H1 (cell line): Measurements from ENCODE around the gene NME3. TPM values are rescaled to one million over a fixed set of nuclear protein-coding genes. Genes with fewer than 3 reads are reported as not detected.

Experiments
- CTCF ChIA-PET: fragments of 300-600 bp; sonication (Branson Sonifier 250); formaldehyde crosslinking; loops from one replicate; lab custom pipeline; 2021; ENCODE audit not compliant: partially characterized antibody; lab: Charles Lee
- POLR2A ChIA-PET: fragments of 300-600 bp; sonication (Branson Sonifier 250); formaldehyde crosslinking; loops from one replicate; lab custom pipeline; 2021; ENCODE audit warnings: inconsistent platforms; ENCODE audit not compliant: partially characterized antibody; lab: Charles Lee
- DNase-seq, 2 experiments: peaks; one replicate each; pipeline versions ENCODE4 v3.0.0 to v3.0.0-alpha.2; 2010 to 2022; ENCODE audit warnings: low spot score in 2 of 2, low read depth in 1 of 2, mixed read lengths in 1 of 2
- FAIRE-seq: peaks from 2 replicates; lab custom pipeline; 2011; peaks lifted over from hg19 to GRCh38; lab: Jason Lieb, UNC
- H2AFZ ChIP-seq: 2 replicates; pipeline ENCODE4 v1.8.1; 2012; ENCODE audit warnings: low read length, inconsistent platforms
- H2AK5ac ChIP-seq: 2 replicates; pipeline ENCODE4 v1.6.1; 2013; ENCODE audit warnings: low read depth, low read length
- H2BK120ac ChIP-seq: replicated peaks from 2 replicates; pipeline ENCODE3; 2013; ENCODE audit warnings: low read depth, low read length, inconsistent platforms
- H2BK12ac ChIP-seq: 2 replicates; pipeline ENCODE4 v1.6.1; 2013; ENCODE audit warnings: low read depth, low read length
- H2BK15ac ChIP-seq: 2 replicates; pipeline ENCODE4 v1.6.1; 2013; ENCODE audit warnings: low read length
- H2BK20ac ChIP-seq: 2 replicates; pipeline ENCODE4 v1.6.1; 2013; ENCODE audit warnings: low read length
- H2BK5ac ChIP-seq: 2 replicates; pipeline ENCODE4 v1.6.1; 2013; ENCODE audit warnings: low read depth, low read length
- H3K14ac ChIP-seq: 2 replicates; pipeline ENCODE4 v1.6.1; 2013; ENCODE audit warnings: inconsistent platforms; ENCODE audit not compliant: insufficient read length
- H3K18ac ChIP-seq: 2 replicates; pipeline ENCODE4 v1.6.1; 2013; ENCODE audit warnings: low read length; ENCODE audit errors: extremely low read depth
- H3K23ac ChIP-seq: 2 replicates; pipeline ENCODE4 v1.6.1; 2013; ENCODE audit warnings: inconsistent platforms; ENCODE audit not compliant: insufficient read length
- H3K23me2 ChIP-seq: 2 replicates; pipeline ENCODE4 v1.6.1; 2013; ENCODE audit warnings: low read depth, low read length
- H3K27ac ChIP-seq: 2 replicates; pipeline ENCODE4 v1.6.1; 2011; ENCODE audit warnings: low read depth, low read length, inconsistent platforms
- H3K27me3 ChIP-seq, 4 experiments: replicated peaks in 1 of 4; 1 replicate in 1 of 4; 2 replicates in 3 of 4; pipeline versions ENCODE4 v1.6.1 to v1.8.1; 2011 to 2013; ENCODE audit warnings: low read length in 3 of 4, mild to moderate bottlenecking in 3 of 4, inconsistent platforms in 2 of 4, mixed read lengths in 2 of 4, moderate library complexity in 1 of 4; ENCODE audit not compliant: control insufficient read depth in 3 of 4, insufficient read depth in 3 of 4; ENCODE audit errors: extremely low read depth in 1 of 4
- H3K36me3 ChIP-seq, 4 experiments: 2 replicates each; pipeline versions ENCODE4 v1.6.1 to v1.8.1; 2011 to 2013; ENCODE audit warnings: mild to moderate bottlenecking in 4 of 4, low read length in 3 of 4, moderate library complexity in 2 of 4, control low read depth in 1 of 4, inconsistent platforms in 1 of 4; ENCODE audit not compliant: insufficient read depth in 4 of 4, control insufficient read depth in 2 of 4
- H3K4ac ChIP-seq: replicated peaks from 2 replicates; pipeline ENCODE3; 2013; ENCODE audit warnings: low read length, low read depth, mixed read lengths, inconsistent platforms; ENCODE audit not compliant: insufficient read length
- H3K4me1 ChIP-seq, 4 experiments: replicated peaks in 1 of 4; 1 replicate in 1 of 4; 2 replicates in 3 of 4; pipeline versions ENCODE4 v1.6.1 to v1.8.1; 2011 to 2013; ENCODE audit warnings: low read length in 3 of 4, inconsistent platforms in 2 of 4, mixed read lengths in 1 of 4; ENCODE audit not compliant: insufficient read depth in 4 of 4, control insufficient read depth in 3 of 4
- H3K4me2 ChIP-seq, 2 experiments: 2 replicates each; pipeline versions ENCODE4 v1.6.1 to v1.8.1; 2011 to 2013; ENCODE audit warnings: low read depth in 2 of 2, low read length in 2 of 2, control low read depth in 1 of 2, inconsistent platforms in 1 of 2, mild to moderate bottlenecking in 1 of 2; ENCODE audit not compliant: insufficient read depth in 1 of 2
- H3K4me3 ChIP-seq, 4 experiments: fragments of 200-600, 300-600 bp in 1 of 4; sonication (generic), shearing (Covaris generic), sonication (Bioruptor Twin) in 1 of 4; 2 replicates each; pipeline versions ENCODE4 v1.5.1 to v1.8.1; 2011 to 2016; ENCODE audit warnings: low read length in 4 of 4, low read depth in 3 of 4, control low read depth in 2 of 4, inconsistent platforms in 2 of 4, mild to moderate bottlenecking in 2 of 4, mixed read lengths in 1 of 4, moderate library complexity in 1 of 4; ENCODE audit not compliant: insufficient read depth in 2 of 4; ENCODE audit errors: extremely low read depth in 1 of 4
- H3K56ac ChIP-seq: replicated peaks from 2 replicates; pipeline ENCODE3; 2013; ENCODE audit warnings: low read depth, mild to moderate bottlenecking, mixed read lengths, low read length, inconsistent platforms; ENCODE audit not compliant: insufficient read length
- H3K79me1 ChIP-seq: 2 replicates; pipeline ENCODE4 v1.6.1; 2013; ENCODE audit warnings: low read depth, low read length, control low read depth
- H3K79me2 ChIP-seq, 2 experiments: 2 replicates each; pipeline versions ENCODE4 v1.6.1 to v1.8.1; 2012 to 2013; ENCODE audit warnings: low read length in 2 of 2, mild to moderate bottlenecking in 2 of 2, inconsistent platforms in 1 of 2; ENCODE audit not compliant: insufficient read depth in 2 of 2, control insufficient read depth in 1 of 2
- H3K9ac ChIP-seq, 4 experiments: replicated peaks in 1 of 4; 1 replicate in 1 of 4; 2 replicates in 3 of 4; pipeline versions ENCODE4 v1.6.1 to v1.8.1; 2011 to 2013; ENCODE audit warnings: low read depth in 3 of 4, low read length in 3 of 4, control low read depth in 2 of 4, mild to moderate bottlenecking in 2 of 4, moderate library complexity in 2 of 4, inconsistent platforms in 1 of 4; ENCODE audit errors: extremely low read depth in 1 of 4
- H3K9me3 ChIP-seq, 2 experiments: 2 replicates each; pipeline versions ENCODE4 v1.6.1 to v1.8.1; 2012 to 2013; ENCODE audit warnings: mild to moderate bottlenecking in 2 of 2, moderate library complexity in 2 of 2, control low read depth in 1 of 2, inconsistent platforms in 1 of 2, low read depth in 1 of 2, low read length in 1 of 2, mixed read lengths in 1 of 2; ENCODE audit not compliant: insufficient read depth in 2 of 2
- H4K20me1 ChIP-seq, 2 experiments: replicated peaks in 1 of 2; 2 replicates each; pipeline versions ENCODE3 to v1.8.1; 2011 to 2013; ENCODE audit warnings: inconsistent platforms in 2 of 2, low read length in 2 of 2, mild to moderate bottlenecking in 1 of 2; ENCODE audit not compliant: insufficient read depth in 2 of 2, control insufficient read depth in 1 of 2
- H4K5ac ChIP-seq: 2 replicates; pipeline ENCODE4 v1.6.1; 2013; ENCODE audit warnings: low read length, low read depth, mixed read lengths, inconsistent platforms; ENCODE audit not compliant: insufficient read length
- H4K8ac ChIP-seq: 2 replicates; pipeline ENCODE4 v1.8.0; 2013; ENCODE audit warnings: mild to moderate bottlenecking, moderate library complexity, low read length, inconsistent platforms; ENCODE audit not compliant: insufficient read depth; ENCODE audit errors: extremely low read depth
- H4K91ac ChIP-seq: replicated peaks from 2 replicates; pipeline ENCODE3; 2013; ENCODE audit warnings: low read length, mixed read lengths, inconsistent platforms; ENCODE audit not compliant: insufficient read length
- ATF2 ChIP-seq: IDR thresholded peaks from 2 replicates; pipeline ENCODE4 v1.6.1; 2012; ENCODE audit warnings: low read length, inconsistent platforms
- RNF2 ChIP-seq: fragments of 200-900, 300-1000 bp; sonication (generic); IDR thresholded peaks from 2 replicates; pipeline ENCODE4 v1.7.1; 2016; ENCODE audit warnings: borderline replicate concordance, low read depth, mild to moderate bottlenecking, antibody characterized with exemption, low read length; ENCODE audit not compliant: poor library complexity, severe bottlenecking; ENCODE audit errors: missing control alignments
- TAF7 ChIP-seq: optimal IDR thresholded peaks from 2 replicates; pipeline ENCODE3; 2011; ENCODE audit warnings: low read depth, mild to moderate bottlenecking, inconsistent platforms, low read length, moderate library complexity, borderline replicate concordance
- WGBS, 2 experiments: shearing (Covaris generic) in 1 of 2; methylation state at CpG; one replicate each; pipeline versions ENCODE4 v1.1.6 to v1.1.7; 2013 to 2015; ENCODE audit warnings: low lambda C conversion rate in 2 of 2, mixed read lengths in 2 of 2, inconsistent platforms in 1 of 2, low coverage in 1 of 2, missing lambda C conversion rate in 1 of 2; ENCODE audit not compliant: insufficient replicate concordance in 2 of 2, insufficient coverage in 1 of 2, insufficient read length in 1 of 2; ENCODE audit errors: extremely low coverage in 1 of 2, missing lambda C conversion rate in 1 of 2; 5-methylcytosine and 5-hydroxymethylcytosine counted together
- polyA plus RNA-seq, 7 experiments: library from polyadenylated mRNA; depleted of rRNA in 3 of 7; stranded (reverse) in 5 of 7; unstranded in 2 of 7; fragments of >200 nt in 5 of 7; fragments of 200-250 nt in 2 of 7; gene quantifications; 1 replicate in 5 of 7; 2 replicates in 1 of 7; 4 replicates in 1 of 7; pipeline versions ENCODE4 v1.2.1 to v1.2.3, GENCODE V29; 2011 to 2013; ENCODE audit warnings: missing spikeins in 2 of 7, mixed read lengths in 2 of 7
- total RNA-seq: library from RNA; stranded (reverse); fragmentation: NEBNext Ultra II Directional; extraction: Animal tissue kit (Norgen Biotek cat#: 25700); gene quantifications from 2 replicates; pipeline ENCODE4 v1.2.1, GENCODE V29; 2021

NME3 gene
- total and polyA plus RNA-seq, 2 of the 8 experiments (the other 6 are each of a cell fraction or from before 2014, with no cell fraction given) = 72.5 to 163 TPM

- FAIRE-seq = no peak
- H4K5ac ChIP-seq = no peak within 1 kb of the TSS
- H3K23ac ChIP-seq = no peak within 1 kb of the TSS
- no peak within 1 kb of the TSS for H3K27ac ChIP-seq
- H2BK20ac ChIP-seq = no peak within 1 kb of the TSS
- POLR2A ChIA-PET = interaction anchor here (3.3 to 4.2 kb wide), 3 partner anchors 11 to 22 kb away, joined by 19 to 26 read pairs (median 26); partner anchors contain the start of genes EME2, MRPS34, NME3 and NUBP2
- H3K14ac ChIP-seq = no peak within 1 kb of the TSS
- H2BK120ac ChIP-seq = no peak within 1 kb of the TSS
- H3K23me2 ChIP-seq = no peaks in the 10 kb centered on the region
- no peak within 1 kb of the TSS for H3K9ac ChIP-seq
- H2AFZ ChIP-seq = no peak within 1 kb of the TSS
- peaks cover 0 to 2% of the 10 kb centered on the region in 2 experiments for H4K20me1 ChIP-seq
- WGBS, 2 experiments = 91% methylated on average over 14 of the region's 28 CpGs; no CpG with 5 or more reads in 1 of the 2 experiments
- H3K27me3 ChIP-seq = no peaks in the 10 kb centered on the region
- CTCF ChIA-PET = interaction anchor here (0.6 to 2.2 kb wide), 8 partner anchors 11 to 48 kb away, joined by 3 to 6 read pairs (median 5); partner anchors contain the start of genes EME2, MRPS34, NUBP2 and SPSB3
- no peak within 1 kb of the TSS for H2AK5ac ChIP-seq
- H3K18ac ChIP-seq = no peak within 1 kb of the TSS
- H3K4me2 ChIP-seq = no peak within 1 kb of the TSS
- no peak within 1 kb of the TSS for H3K56ac ChIP-seq
- no peak within 1 kb of the TSS for H2BK15ac ChIP-seq
- H2BK5ac ChIP-seq = no peak within 1 kb of the TSS
- peaks cover 8 to 12% of the 10 kb centered on the region in 2 experiments for H3K9me3 ChIP-seq
- H4K8ac ChIP-seq = peak within 1 kb of the TSS; percentile 68
- DNase-seq = no peak
- H3K36me3 ChIP-seq = peaks cover 0 to 22% (median 0%) of the 10 kb centered on the region in 4 experiments; a peak in 3 of 8 replicates
- H3K79me1 ChIP-seq = no peaks in the 10 kb centered on the region; the same call in 1 of the 2 replicates
- H2BK12ac ChIP-seq = no peak within 1 kb of the TSS
- no peaks in the 10 kb centered on the region for H3K79me2 ChIP-seq
- no peaks in the 10 kb centered on the region for H3K4me1 ChIP-seq
- H3K4ac ChIP-seq = no peak within 1 kb of the TSS
- H4K91ac ChIP-seq = no peak within 1 kb of the TSS
- H3K4me3 ChIP-seq = no peak within 1 kb of the TSS
- TF ChIP-seq ATF2 = no peak
- no peak for TF ChIP-seq TAF7
- TF ChIP-seq RNF2 = no peak
Measured at GRCh38 chr16:1793578-1794220, 22.4 kb upstream of the NME3 start, which contains the start of gene IGFALS. TSS of gene IGFALS (minus strand) at chr16:1793705. CDS start at chr16:1793652, 53 bp downstream.
